OCI-LY3 (cell line): ENCODE data around the gene HERC4.
"Not testable (repeated sequence)": the region's sequence is repeated elsewhere in the genome, so short reads cannot be mapped to it uniquely, and the experiment has no call there.

Source experiments
- CTCF ChIP-seq: fragments of 200-600, 300-600 bp; sonication (generic); IDR thresholded peaks from 2 replicates; pipeline ENCODE4 v1.5.1; 2014; ENCODE audit warnings: antibody characterized with exemption, low read length, low read depth
- EZH2phosphoT487 ChIP-seq: fragments of 200-600 bp; shearing (Covaris generic); IDR thresholded peaks from 2 replicates; pipeline ENCODE4 v1.6.1; 2018; ENCODE audit warnings: antibody characterized with exemption, mixed run types, low read depth

DNA sequence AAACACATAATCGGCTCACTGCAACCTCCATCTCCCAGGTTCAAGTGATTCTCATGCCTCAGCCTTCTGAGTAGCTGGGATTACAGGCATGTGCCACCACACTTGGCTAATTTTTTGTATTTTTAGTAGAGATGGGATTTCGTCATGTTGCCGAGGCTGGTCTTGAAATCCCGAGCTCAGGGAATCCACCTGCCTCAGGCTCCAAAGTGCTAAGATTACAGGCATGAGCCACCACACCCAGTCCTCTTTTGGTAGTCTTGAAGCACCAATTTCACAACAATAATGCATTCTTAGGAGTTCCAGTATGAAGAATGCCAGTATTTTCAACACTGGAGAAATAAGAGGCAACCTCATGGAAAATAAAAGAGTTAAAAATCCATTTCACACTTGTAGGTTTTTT lies 109.0 kb downstream of the HERC4 start:
- not testable (repeated sequence) for TF ChIP-seq CTCF, EZH2phosphoT487
